Measurements from ENCODE around the gene CLEC16A.
"Not testable (repeated sequence)": the region's sequence is repeated elsewhere in the genome, so short reads cannot be mapped to it uniquely, and the experiment has no call there.

CLEC16A gene

GRCh38 chr16:11207646-11208045 lies 263.3 kb downstream of the CLEC16A start:
- no peak for DNase-seq

GRCh38 chr16:11208916-11209665 lies 264.7 kb downstream of the CLEC16A start:
- no peak for DNase-seq

- DNase-seq = no peak
These were observed 265.9 kb downstream of the CLEC16A start for GRCh38 chr16:11210260-11210659.

GRCh38 chr16:11211061-11211976 lies 267.0 kb downstream of the CLEC16A start:
- DNase-seq = peak; percentile 21

GRCh38 chr16:11211977-11212797 lies 267.8 kb downstream of the CLEC16A start:
- DNase-seq = no peak

- DNase-seq = no peak
These were observed 268.4 kb downstream of the CLEC16A start for GRCh38 chr16:11212798-11213196.

- no peak for DNase-seq
These were observed 269.0 kb downstream of the CLEC16A start for GRCh38 chr16:11213373-11213772.

- no peak for DNase-seq
These were observed 269.4 kb downstream of the CLEC16A start for GRCh38 chr16:11213799-11214198.

GRCh38 chr16:11215935-11216556 lies 271.7 kb downstream of the CLEC16A start:
- DNase-seq = no peak

- no peak for DNase-seq
These were observed 273.6 kb downstream of the CLEC16A start for GRCh38 chr16:11217651-11218603.

GRCh38 chr16:11218604-11218962 lies 274.2 kb downstream of the CLEC16A start:
- peak; percentile 22 for DNase-seq

GRCh38 chr16:11219178-11219577 lies 274.8 kb downstream of the CLEC16A start:
- DNase-seq = no peak

GRCh38 chr16:11220507-11220906 lies 276.1 kb downstream of the CLEC16A start:
- DNase-seq = not testable (repeated sequence)

GRCh38 chr16:11224096-11224893 lies 279.9 kb downstream of the CLEC16A start:
- no peak for DNase-seq

- DNase-seq = no peak
These were observed 280.7 kb downstream of the CLEC16A start for GRCh38 chr16:11224894-11225676.

- DNase-seq = no peak
These were observed 281.5 kb downstream of the CLEC16A start for GRCh38 chr16:11225677-11226549.

- DNase-seq = no peak
These were observed 285.1 kb downstream of the CLEC16A start for GRCh38 chr16:11229432-11229831.

GRCh38 chr16:11229906-11230305 lies 285.5 kb downstream of the CLEC16A start:
- no peak for DNase-seq

All from NCI-H82 (cell line).